GM23338 (cell line): ENCODE results near the gene PHLDB1. TPM values are rescaled to one million over a fixed set of nuclear protein-coding genes. Genes with fewer than 3 reads are reported as not detected.

Experiments
- ATAC-seq: fragments of 200-7000 bp; cut with Tn5 transposase; 3 replicates; pipeline ENCODE4 v1.9.1; 2020
- DNase-seq: peaks from one replicate; pipeline ENCODE4 v3.0.0-alpha.2; 2015; ENCODE audit warnings: low spot score
- H2AFZ ChIP-seq: fragments of 200-600 bp; sonication (generic); 2 replicates; pipeline ENCODE4 v1.8.0; 2016; ENCODE audit warnings: antibody characterized with exemption, mild to moderate bottlenecking, moderate library complexity
- H3F3A ChIP-seq: fragments of 200-600 bp; sonication (generic); replicated peaks from 2 replicates; pipeline ENCODE4 v1.8.0; 2017; ENCODE audit warnings: antibody characterized with exemption, mixed run types, low read depth
- H3K27ac ChIP-seq: fragments of 200-600 bp; sonication (generic); 2 replicates; pipeline ENCODE4 v1.6.1; 2016; ENCODE audit warnings: low read depth
- H3K27me3 ChIP-seq: fragments of 200-600 bp; sonication (generic); 2 replicates; pipeline ENCODE4 v1.8.0; 2016; ENCODE audit warnings: mild to moderate bottlenecking, mixed run types, moderate library complexity; ENCODE audit not compliant: insufficient read depth
- H3K36me3 ChIP-seq: fragments of 200-600 bp; sonication (generic); 2 replicates; pipeline ENCODE4 v1.8.0; 2016; ENCODE audit warnings: mild to moderate bottlenecking; ENCODE audit not compliant: insufficient read depth
- H3K4me1 ChIP-seq: fragments of 200-600 bp; sonication (generic); 2 replicates; pipeline ENCODE4 v1.8.0; 2016; ENCODE audit warnings: mild to moderate bottlenecking, moderate library complexity; ENCODE audit not compliant: insufficient read depth
- H3K4me2 ChIP-seq: fragments of 200-600 bp; sonication (generic); 2 replicates; pipeline ENCODE4 v1.7.1; 2017; ENCODE audit warnings: mixed run types
- H3K4me3 ChIP-seq: fragments of 200-600 bp; sonication (generic); 2 replicates; pipeline ENCODE4 v1.6.1; 2016; ENCODE audit warnings: mixed run types
- H3K79me2 ChIP-seq: fragments of 200-600 bp; sonication (generic); replicated peaks from 2 replicates; pipeline ENCODE4 v1.8.0; 2017; ENCODE audit warnings: mild to moderate bottlenecking; ENCODE audit not compliant: insufficient read depth
- H3K9me2 ChIP-seq: fragments of 200-600 bp; sonication (generic); 2 replicates; pipeline ENCODE4 v1.8.0; 2017; ENCODE audit not compliant: insufficient read depth
- H4K20me1 ChIP-seq: fragments of 200-600 bp; sonication (generic); replicated peaks from 2 replicates; pipeline ENCODE4 v1.8.0; 2017; ENCODE audit warnings: mild to moderate bottlenecking; ENCODE audit not compliant: insufficient read depth
- H3K27ac Mint-ChIP-seq: 2 replicates; pipeline ENCODE4 v1.8.0; 2020; ENCODE audit warnings: inconsistent platforms, mild to moderate bottlenecking, moderate library complexity, mixed read lengths
- H3K27me3 Mint-ChIP-seq: 3 replicates; pipeline ENCODE4 v1.8.0; 2022; ENCODE audit warnings: low read depth, mild to moderate bottlenecking, moderate library complexity, mixed read lengths, inconsistent platforms; ENCODE audit not compliant: insufficient read depth, poor library complexity
- H3K36me3 Mint-ChIP-seq: 3 replicates; pipeline ENCODE4 v1.8.0; 2021; ENCODE audit warnings: low read depth, mild to moderate bottlenecking, inconsistent platforms, moderate library complexity, mixed read lengths
- H3K4me1 Mint-ChIP-seq: 3 replicates; pipeline ENCODE4 v1.8.0; 2020; ENCODE audit warnings: mild to moderate bottlenecking, inconsistent platforms, mixed read lengths
- H3K4me3 Mint-ChIP-seq: 3 replicates; pipeline ENCODE4 v1.8.0; 2021; ENCODE audit warnings: moderate library complexity, mild to moderate bottlenecking, inconsistent platforms, mixed read lengths
- H3K9me3 Mint-ChIP-seq: 3 replicates; pipeline ENCODE4 v1.8.0; 2020; ENCODE audit warnings: moderate library complexity, mild to moderate bottlenecking, inconsistent platforms, mixed read lengths
- CREB1 ChIP-seq: fragments of 250-450 bp; sonication (Bioruptor Pico); IDR thresholded peaks from 2 replicates; pipeline ENCODE4 v1.5.0; 2020; ENCODE audit warnings: low read depth, mild to moderate bottlenecking, moderate library complexity
- EZH2 ChIP-seq: fragments of 200-600 bp; sonication (generic); IDR thresholded peaks from one replicate; pipeline ENCODE4 v1.8.0; 2017; ENCODE audit warnings: antibody characterized with exemption, mild to moderate bottlenecking, low read depth; ENCODE audit not compliant: unreplicated experiment
- EZH2phosphoT487 ChIP-seq: fragments of 200-600 bp; sonication (generic); IDR thresholded peaks from one replicate; pipeline ENCODE4 v1.8.1; 2018; ENCODE audit warnings: antibody characterized with exemption; ENCODE audit not compliant: unreplicated experiment
- JUNB ChIP-seq: IDR thresholded peaks from one replicate; pipeline ENCODE4 v1.6.1; 2016; ENCODE audit warnings: antibody characterized with exemption; ENCODE audit not compliant: unreplicated experiment
- NANOG ChIP-seq: IDR thresholded peaks from 2 replicates; pipeline ENCODE4 v1.6.1; 2016; ENCODE audit warnings: antibody characterized with exemption, borderline replicate concordance
- POLR2AphosphoS5 ChIP-seq: IDR thresholded peaks from 2 replicates; pipeline ENCODE4 v1.6.1; 2016; ENCODE audit warnings: antibody characterized with exemption, low read depth
- STAT1 ChIP-seq: IDR thresholded peaks from one replicate; pipeline ENCODE4 v1.6.1; 2016; ENCODE audit warnings: antibody characterized with exemption; ENCODE audit not compliant: unreplicated experiment
- ZNF114 ChIP-seq: fragments of 250-450 bp; sonication (Bioruptor Pico); IDR thresholded peaks from 2 replicates; pipeline ENCODE4 v1.5.0; 2020; ENCODE audit warnings: mild to moderate bottlenecking, moderate library complexity
- ZNF331 ChIP-seq: fragments of 250-450 bp; sonication (Bioruptor Pico); IDR thresholded peaks from 2 replicates; pipeline ENCODE4 v1.5.0; 2020; ENCODE audit warnings: low read depth, mild to moderate bottlenecking, moderate library complexity
- polyA plus RNA-seq: library from polyadenylated mRNA; unstranded; fragments of >200 nt; fragmentation: Nextera tagmentation; extraction: Ambion mirVana; gene quantifications from 2 replicates; pipeline ENCODE4 v1.2.1, GENCODE V29; 2016
- total RNA-seq: library from RNA; depleted of rRNA; stranded (reverse); fragments of >200 nt; shearing (Covaris generic); gene quantifications from 2 replicates; pipeline ENCODE4 v1.2.3, GENCODE V29; 2014
- TF ChIP-seq, protein P1 (sequence below), 2 experiments: fragments of 200-600 bp in 1 of 2; sonication (generic) in 1 of 2; conservative IDR thresholded peaks; 2 replicates each; pipeline versions ENCODE4 v1.5.1 to v1.6.1; 2016 to 2017; ENCODE audit warnings: antibody characterized with exemption in 2 of 2, low read depth in 2 of 2, mild to moderate bottlenecking in 2 of 2, moderate library complexity in 1 of 2
- TF ChIP-seq, protein P2 (sequence below): fragments of 250-450 bp; sonication (Bioruptor Pico); IDR thresholded peaks from 2 replicates; pipeline ENCODE4 v1.5.0; 2020; ENCODE audit warnings: mild to moderate bottlenecking, moderate library complexity
- TF ChIP-seq, protein P3 (sequence below): IDR thresholded peaks from 2 replicates; pipeline ENCODE4 v1.6.1; 2016; ENCODE audit warnings: antibody characterized with exemption
- TF ChIP-seq, protein P4 (sequence below): IDR thresholded peaks from one replicate; pipeline ENCODE4 v1.6.1; 2018; ENCODE audit warnings: antibody characterized with exemption; ENCODE audit not compliant: unreplicated experiment

PHLDB1 gene
- total and polyA plus RNA-seq, 2 experiments from 2014 or later = 46.0 to 85.2 TPM

DNA sequence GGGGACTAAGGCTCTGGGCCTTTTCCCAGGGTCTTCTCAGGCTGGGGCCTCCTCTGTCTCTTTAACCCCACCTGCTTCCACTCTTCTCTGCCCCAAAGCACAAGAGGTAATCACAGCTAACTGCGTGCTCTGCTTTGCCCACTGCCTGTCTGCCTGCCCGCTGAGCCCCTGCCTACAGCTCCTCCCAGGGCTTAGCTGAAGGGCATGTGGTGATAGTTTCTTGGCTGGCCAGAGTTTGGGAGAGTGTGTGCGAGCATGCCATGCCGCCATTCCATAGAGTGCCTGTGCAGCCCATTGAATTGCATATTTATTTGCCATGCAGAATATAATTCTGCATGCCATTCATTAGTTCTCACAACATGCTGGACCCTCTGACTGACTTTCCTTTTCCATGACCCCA lies 32.5 kb downstream of the PHLDB1 start:
- no peaks in the 10 kb centered on the region for H3K9me2 ChIP-seq
- H4K20me1 ChIP-seq = peaks cover 22% of the 10 kb centered on the region
- TF ChIP-seq NANOG (no peak), STAT1 (no peak), ZNF331 (CRISPR knock-in tag) (no peak), CREB1 (CRISPR knock-in tag) (no peak), JUNB (no peak), EZH2phosphoT487 (no peak), EZH2 (no peak), POLR2AphosphoS5 (no peak), ZNF114 (no peak)
- TF ChIP-seq, protein P1, sequence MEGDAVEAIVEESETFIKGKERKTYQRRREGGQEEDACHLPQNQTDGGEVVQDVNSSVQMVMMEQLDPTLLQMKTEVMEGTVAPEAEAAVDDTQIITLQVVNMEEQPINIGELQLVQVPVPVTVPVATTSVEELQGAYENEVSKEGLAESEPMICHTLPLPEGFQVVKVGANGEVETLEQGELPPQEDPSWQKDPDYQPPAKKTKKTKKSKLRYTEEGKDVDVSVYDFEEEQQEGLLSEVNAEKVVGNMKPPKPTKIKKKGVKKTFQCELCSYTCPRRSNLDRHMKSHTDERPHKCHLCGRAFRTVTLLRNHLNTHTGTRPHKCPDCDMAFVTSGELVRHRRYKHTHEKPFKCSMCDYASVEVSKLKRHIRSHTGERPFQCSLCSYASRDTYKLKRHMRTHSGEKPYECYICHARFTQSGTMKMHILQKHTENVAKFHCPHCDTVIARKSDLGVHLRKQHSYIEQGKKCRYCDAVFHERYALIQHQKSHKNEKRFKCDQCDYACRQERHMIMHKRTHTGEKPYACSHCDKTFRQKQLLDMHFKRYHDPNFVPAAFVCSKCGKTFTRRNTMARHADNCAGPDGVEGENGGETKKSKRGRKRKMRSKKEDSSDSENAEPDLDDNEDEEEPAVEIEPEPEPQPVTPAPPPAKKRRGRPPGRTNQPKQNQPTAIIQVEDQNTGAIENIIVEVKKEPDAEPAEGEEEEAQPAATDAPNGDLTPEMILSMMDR (conservative IDR thresholded peaks at IDR 0.05; ENCODE audit: low read depth in 2 of 2) = no peak
- TF ChIP-seq, protein P2, sequence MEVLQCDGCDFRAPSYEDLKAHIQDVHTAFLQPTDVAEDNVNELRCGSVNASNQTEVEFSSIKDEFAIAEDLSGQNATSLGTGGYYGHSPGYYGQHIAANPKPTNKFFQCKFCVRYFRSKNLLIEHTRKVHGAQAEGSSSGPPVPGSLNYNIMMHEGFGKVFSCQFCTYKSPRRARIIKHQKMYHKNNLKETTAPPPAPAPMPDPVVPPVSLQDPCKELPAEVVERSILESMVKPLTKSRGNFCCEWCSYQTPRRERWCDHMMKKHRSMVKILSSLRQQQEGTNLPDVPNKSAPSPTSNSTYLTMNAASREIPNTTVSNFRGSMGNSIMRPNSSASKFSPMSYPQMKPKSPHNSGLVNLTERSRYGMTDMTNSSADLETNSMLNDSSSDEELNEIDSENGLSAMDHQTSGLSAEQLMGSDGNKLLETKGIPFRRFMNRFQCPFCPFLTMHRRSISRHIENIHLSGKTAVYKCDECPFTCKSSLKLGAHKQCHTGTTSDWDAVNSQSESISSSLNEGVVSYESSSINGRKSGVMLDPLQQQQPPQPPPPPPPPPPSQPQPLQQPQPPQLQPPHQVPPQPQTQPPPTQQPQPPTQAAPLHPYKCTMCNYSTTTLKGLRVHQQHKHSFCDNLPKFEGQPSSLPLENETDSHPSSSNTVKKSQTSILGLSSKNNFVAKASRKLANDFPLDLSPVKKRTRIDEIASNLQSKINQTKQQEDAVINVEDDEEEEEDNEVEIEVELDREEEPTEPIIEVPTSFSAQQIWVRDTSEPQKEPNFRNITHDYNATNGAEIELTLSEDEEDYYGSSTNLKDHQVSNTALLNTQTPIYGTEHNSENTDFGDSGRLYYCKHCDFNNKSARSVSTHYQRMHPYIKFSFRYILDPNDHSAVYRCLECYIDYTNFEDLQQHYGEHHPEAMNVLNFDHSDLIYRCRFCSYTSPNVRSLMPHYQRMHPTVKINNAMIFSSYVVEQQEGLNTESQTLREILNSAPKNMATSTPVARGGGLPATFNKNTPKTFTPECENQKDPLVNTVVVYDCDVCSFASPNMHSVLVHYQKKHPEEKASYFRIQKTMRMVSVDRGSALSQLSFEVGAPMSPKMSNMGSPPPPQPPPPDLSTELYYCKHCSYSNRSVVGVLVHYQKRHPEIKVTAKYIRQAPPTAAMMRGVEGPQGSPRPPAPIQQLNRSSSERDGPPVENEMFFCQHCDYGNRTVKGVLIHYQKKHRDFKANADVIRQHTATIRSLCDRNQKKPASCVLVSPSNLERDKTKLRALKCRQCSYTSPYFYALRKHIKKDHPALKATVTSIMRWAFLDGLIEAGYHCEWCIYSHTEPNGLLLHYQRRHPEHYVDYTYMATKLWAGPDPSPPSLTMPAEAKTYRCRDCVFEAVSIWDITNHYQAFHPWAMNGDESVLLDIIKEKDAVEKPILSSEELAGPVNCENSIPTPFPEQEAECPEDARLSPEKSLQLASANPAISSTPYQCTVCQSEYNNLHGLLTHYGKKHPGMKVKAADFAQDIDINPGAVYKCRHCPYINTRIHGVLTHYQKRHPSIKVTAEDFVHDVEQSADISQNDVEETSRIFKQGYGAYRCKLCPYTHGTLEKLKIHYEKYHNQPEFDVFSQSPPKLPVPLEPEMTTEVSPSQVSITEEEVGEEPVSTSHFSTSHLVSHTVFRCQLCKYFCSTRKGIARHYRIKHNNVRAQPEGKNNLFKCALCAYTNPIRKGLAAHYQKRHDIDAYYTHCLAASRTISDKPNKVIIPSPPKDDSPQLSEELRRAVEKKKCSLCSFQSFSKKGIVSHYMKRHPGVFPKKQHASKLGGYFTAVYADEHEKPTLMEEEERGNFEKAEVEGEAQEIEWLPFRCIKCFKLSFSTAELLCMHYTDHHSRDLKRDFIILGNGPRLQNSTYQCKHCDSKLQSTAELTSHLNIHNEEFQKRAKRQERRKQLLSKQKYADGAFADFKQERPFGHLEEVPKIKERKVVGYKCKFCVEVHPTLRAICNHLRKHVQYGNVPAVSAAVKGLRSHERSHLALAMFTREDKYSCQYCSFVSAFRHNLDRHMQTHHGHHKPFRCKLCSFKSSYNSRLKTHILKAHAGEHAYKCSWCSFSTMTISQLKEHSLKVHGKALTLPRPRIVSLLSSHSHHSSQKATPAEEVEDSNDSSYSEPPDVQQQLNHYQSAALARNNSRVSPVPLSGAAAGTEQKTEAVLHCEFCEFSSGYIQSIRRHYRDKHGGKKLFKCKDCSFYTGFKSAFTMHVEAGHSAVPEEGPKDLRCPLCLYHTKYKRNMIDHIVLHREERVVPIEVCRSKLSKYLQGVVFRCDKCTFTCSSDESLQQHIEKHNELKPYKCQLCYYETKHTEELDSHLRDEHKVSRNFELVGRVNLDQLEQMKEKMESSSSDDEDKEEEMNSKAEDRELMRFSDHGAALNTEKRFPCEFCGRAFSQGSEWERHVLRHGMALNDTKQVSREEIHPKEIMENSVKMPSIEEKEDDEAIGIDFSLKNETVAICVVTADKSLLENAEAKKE = no peak
- TF ChIP-seq, protein P3, sequence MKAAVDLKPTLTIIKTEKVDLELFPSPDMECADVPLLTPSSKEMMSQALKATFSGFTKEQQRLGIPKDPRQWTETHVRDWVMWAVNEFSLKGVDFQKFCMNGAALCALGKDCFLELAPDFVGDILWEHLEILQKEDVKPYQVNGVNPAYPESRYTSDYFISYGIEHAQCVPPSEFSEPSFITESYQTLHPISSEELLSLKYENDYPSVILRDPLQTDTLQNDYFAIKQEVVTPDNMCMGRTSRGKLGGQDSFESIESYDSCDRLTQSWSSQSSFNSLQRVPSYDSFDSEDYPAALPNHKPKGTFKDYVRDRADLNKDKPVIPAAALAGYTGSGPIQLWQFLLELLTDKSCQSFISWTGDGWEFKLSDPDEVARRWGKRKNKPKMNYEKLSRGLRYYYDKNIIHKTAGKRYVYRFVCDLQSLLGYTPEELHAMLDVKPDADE = no peak
- TF ChIP-seq, protein P4, sequence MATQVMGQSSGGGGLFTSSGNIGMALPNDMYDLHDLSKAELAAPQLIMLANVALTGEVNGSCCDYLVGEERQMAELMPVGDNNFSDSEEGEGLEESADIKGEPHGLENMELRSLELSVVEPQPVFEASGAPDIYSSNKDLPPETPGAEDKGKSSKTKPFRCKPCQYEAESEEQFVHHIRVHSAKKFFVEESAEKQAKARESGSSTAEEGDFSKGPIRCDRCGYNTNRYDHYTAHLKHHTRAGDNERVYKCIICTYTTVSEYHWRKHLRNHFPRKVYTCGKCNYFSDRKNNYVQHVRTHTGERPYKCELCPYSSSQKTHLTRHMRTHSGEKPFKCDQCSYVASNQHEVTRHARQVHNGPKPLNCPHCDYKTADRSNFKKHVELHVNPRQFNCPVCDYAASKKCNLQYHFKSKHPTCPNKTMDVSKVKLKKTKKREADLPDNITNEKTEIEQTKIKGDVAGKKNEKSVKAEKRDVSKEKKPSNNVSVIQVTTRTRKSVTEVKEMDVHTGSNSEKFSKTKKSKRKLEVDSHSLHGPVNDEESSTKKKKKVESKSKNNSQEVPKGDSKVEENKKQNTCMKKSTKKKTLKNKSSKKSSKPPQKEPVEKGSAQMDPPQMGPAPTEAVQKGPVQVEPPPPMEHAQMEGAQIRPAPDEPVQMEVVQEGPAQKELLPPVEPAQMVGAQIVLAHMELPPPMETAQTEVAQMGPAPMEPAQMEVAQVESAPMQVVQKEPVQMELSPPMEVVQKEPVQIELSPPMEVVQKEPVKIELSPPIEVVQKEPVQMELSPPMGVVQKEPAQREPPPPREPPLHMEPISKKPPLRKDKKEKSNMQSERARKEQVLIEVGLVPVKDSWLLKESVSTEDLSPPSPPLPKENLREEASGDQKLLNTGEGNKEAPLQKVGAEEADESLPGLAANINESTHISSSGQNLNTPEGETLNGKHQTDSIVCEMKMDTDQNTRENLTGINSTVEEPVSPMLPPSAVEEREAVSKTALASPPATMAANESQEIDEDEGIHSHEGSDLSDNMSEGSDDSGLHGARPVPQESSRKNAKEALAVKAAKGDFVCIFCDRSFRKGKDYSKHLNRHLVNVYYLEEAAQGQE = no peak
- peaks cover 33% of the 10 kb centered on the region for H3K36me3 Mint-ChIP-seq
- H3K4me1 Mint-ChIP-seq = peaks cover 13% of the 10 kb centered on the region
- H3K27me3 ChIP-seq = no peaks in the 10 kb centered on the region
- no peaks in the 10 kb centered on the region for H3K9me3 Mint-ChIP-seq
- no peak overlapping the region for H3K4me2 ChIP-seq
- H3K27ac Mint-ChIP-seq = no peak overlapping the region
- ATAC-seq (no peak), DNase-seq (no peak)
- H3K79me2 ChIP-seq = 0 out of 2 replicates have a peak, but pooled peaks cover 3% of the 10 kb centered on the region
- peaks cover 18% of the 10 kb centered on the region for H3F3A ChIP-seq
- no peak overlapping the region for H2AFZ ChIP-seq
- H3K36me3 ChIP-seq = peaks cover 14% of the 10 kb centered on the region
- H3K4me1 ChIP-seq = peaks cover 15% of the 10 kb centered on the region
- H3K27me3 Mint-ChIP-seq = peaks cover 14% of the 10 kb centered on the region
- H3K4me3 Mint-ChIP-seq = no peak overlapping the region
- no peak overlapping the region for H3K27ac ChIP-seq
- H3K4me3 ChIP-seq = no peak overlapping the region
